OCI-LY1 (cell line): ENCODE data around the gene KLK13.

Source experiments
- H2AFZ ChIP-seq: fragments of 200-600 bp; sonication (generic), shearing (Covaris generic); 2 replicates; pipeline ENCODE4 v1.6.0; 2014; ENCODE audit warnings: antibody characterized with exemption, mild to moderate bottlenecking, low read length
- H3F3A ChIP-seq: fragments of 200-600 bp; sonication (generic), shearing (Covaris generic); 2 replicates; pipeline ENCODE4 v1.6.0; 2014; ENCODE audit warnings: mild to moderate bottlenecking, antibody characterized with exemption, low read length, moderate library complexity; ENCODE audit not compliant: insufficient read depth
- H3K27ac ChIP-seq: fragments of 200-600 bp; sonication (generic); 2 replicates; pipeline ENCODE4 v1.5.1; 2014; ENCODE audit warnings: low read length, mixed run types, mild to moderate bottlenecking, low read depth; ENCODE audit not compliant: poor library complexity, severe bottlenecking
- H3K27me3 ChIP-seq: fragments of 200-600 bp; sonication (generic); 2 replicates; pipeline ENCODE4 v1.6.0; 2014; ENCODE audit warnings: antibody characterized with exemption, mild to moderate bottlenecking, low read length, moderate library complexity; ENCODE audit not compliant: insufficient read depth
- H3K36me3 ChIP-seq: fragments of 200-600 bp; sonication (generic); 2 replicates; pipeline ENCODE4 v1.6.1; 2014; ENCODE audit warnings: mild to moderate bottlenecking, antibody characterized with exemption, low read length, moderate library complexity, mixed read lengths; ENCODE audit not compliant: insufficient read depth
- H3K4me1 ChIP-seq: fragments of 200-600 bp; sonication (generic); 2 replicates; pipeline ENCODE4 v1.5.1; 2014; ENCODE audit warnings: mild to moderate bottlenecking, low read length, moderate library complexity; ENCODE audit not compliant: insufficient read depth, severe bottlenecking
- H3K4me2 ChIP-seq: fragments of 200-600 bp; sonication (generic), shearing (Covaris generic); 2 replicates; pipeline ENCODE4 v1.6.1; 2014; ENCODE audit warnings: low read length
- H3K4me3 ChIP-seq: fragments of 200-600 bp; sonication (generic); 2 replicates; pipeline ENCODE4 v1.5.1; 2014; ENCODE audit warnings: low read length, low read depth, mild to moderate bottlenecking, mixed read lengths; ENCODE audit not compliant: poor library complexity, severe bottlenecking
- H3K79me2 ChIP-seq: fragments of 200-600 bp; shearing (Covaris generic); 2 replicates; pipeline ENCODE4 v1.6.1; 2016; ENCODE audit warnings: mixed run types, low read length, mixed read lengths; ENCODE audit not compliant: insufficient read depth
- H3K9ac ChIP-seq: fragments of 200-600 bp; sonication (generic), shearing (Covaris generic); 2 replicates; pipeline ENCODE4 v1.6.1; 2014; ENCODE audit warnings: mild to moderate bottlenecking, low read length, mixed read lengths
- H3K9me2 ChIP-seq: fragments of 200-600 bp; sonication (generic), shearing (Covaris generic); 2 replicates; pipeline ENCODE4 v1.6.1; 2014; ENCODE audit warnings: low read depth, mild to moderate bottlenecking, low read length, mixed read lengths
- H3K9me3 ChIP-seq: fragments of 200-600 bp; shearing (Covaris generic); 2 replicates; pipeline ENCODE4 v1.6.1; 2014; ENCODE audit warnings: low read length, mixed read lengths
- H4K20me1 ChIP-seq: fragments of 200-600 bp; sonication (generic), shearing (Covaris generic); 2 replicates; pipeline ENCODE4 v1.6.0; 2016; ENCODE audit warnings: mild to moderate bottlenecking, low read length; ENCODE audit not compliant: insufficient read depth
- CTCF ChIP-seq: fragments of 200-600 bp; sonication (generic), shearing (Covaris generic); IDR thresholded peaks from 2 replicates; pipeline ENCODE4 v1.5.1; 2017; ENCODE audit warnings: mild to moderate bottlenecking, antibody characterized with exemption, low read length, moderate library complexity, mixed read lengths
- EZH2 ChIP-seq: fragments of 200-600 bp; sonication (generic), shearing (Covaris generic); IDR thresholded peaks from 2 replicates; pipeline ENCODE4 v1.8.0; 2017; ENCODE audit warnings: borderline replicate concordance, mixed run types, mild to moderate bottlenecking, antibody characterized with exemption, low read length, moderate library complexity, mixed read lengths

The KLK13 gene

DNA sequence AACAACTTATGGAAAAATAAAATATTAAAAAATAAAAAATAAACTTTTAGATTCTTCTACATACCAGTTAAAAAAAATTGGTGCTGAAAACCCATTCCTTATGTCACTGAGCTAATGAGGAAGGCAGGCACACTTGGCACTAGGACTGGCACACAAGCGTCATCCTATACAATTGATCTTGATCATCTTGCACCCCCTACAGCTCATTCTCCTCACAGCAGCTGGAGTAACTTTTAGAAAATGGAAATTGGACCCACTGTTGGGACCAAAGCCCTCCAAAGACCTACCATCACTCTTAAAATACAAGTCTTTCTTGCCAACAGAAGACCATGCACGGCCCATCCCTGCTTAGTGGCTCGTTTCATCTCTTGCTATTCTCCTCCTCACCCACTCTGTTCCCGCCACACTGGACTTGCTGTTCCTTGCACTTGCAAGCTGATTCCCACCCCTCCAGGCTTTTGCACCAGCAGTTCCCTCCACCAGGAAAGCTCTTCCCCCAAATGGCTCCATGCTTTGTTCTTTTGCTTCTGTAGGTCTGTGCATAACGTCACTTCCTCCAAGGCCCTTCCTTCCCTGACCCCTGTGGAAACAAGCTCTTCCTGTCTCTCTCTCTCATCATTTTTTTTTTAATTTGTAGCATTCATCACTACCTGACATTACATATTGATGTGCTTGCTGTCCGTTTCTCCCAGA, 31.7 kb upstream of the KLK13 start:
- Histone ChIP-seq H3K36me3 (peaks cover 26% of the 10 kb centered on the region), H3K4me2 (no peak overlapping the region), H3K4me3 (no peak overlapping the region), H4K20me1 (no peaks in the 10 kb centered on the region), H3K27ac (no peak overlapping the region), H2AFZ (no peak overlapping the region), H3K27me3 (no peaks in the 10 kb centered on the region), H3K9ac (no peak overlapping the region), H3K4me1 (no peaks in the 10 kb centered on the region), H3F3A (no peaks in the 10 kb centered on the region), H3K9me2 (no peaks in the 10 kb centered on the region), H3K9me3 (no peaks in the 10 kb centered on the region), H3K79me2 (no peaks in the 10 kb centered on the region)
- TF ChIP-seq EZH2 (no peak), CTCF (no peak; the same call in 1 of the 2 replicates)

DNA sequence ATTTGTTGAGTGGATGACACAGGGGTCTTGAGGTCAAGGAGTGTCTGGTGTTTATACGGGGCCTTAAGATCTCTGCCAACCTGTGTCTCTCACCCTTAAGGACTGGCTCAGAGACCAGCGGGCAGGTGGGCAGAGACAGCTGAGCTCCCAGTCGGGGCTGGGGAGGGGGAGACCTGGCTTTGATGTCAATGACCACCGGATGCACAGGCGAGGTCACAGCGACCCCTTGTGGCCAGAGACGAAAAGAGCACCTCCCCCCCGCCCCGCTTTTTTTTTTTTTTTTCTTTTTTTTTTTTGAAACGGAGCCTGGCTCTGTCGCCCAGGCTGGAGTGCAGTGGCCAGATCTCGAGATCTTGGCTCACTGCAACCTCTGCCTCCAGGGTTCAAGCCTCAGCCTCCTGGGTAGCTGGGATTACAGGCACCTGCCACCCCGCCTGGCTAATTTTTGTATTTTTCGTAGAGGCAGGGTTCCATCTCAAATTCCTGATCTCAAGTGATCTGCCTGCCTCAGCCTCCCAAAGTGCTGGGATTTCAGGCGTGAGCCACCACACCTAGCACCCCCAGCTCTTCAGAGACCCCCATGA, 29.9 kb upstream of the KLK13 start:
- H3K9ac ChIP-seq = no peak overlapping the region
- H3K9me2 ChIP-seq = no peaks in the 10 kb centered on the region
- H4K20me1 ChIP-seq = no peaks in the 10 kb centered on the region
- no peaks in the 10 kb centered on the region for H3K4me1 ChIP-seq
- no peaks in the 10 kb centered on the region for H3K27me3 ChIP-seq
- H3K27ac ChIP-seq = no peak overlapping the region
- no peaks in the 10 kb centered on the region for H3K9me3 ChIP-seq
- no peak overlapping the region for H3K4me2 ChIP-seq
- H3K4me3 ChIP-seq = no peak overlapping the region
- H2AFZ ChIP-seq = no peak overlapping the region
- H3K79me2 ChIP-seq = no peaks in the 10 kb centered on the region
- TF ChIP-seq CTCF (peak; percentile 65), EZH2 (no peak)
- no peaks in the 10 kb centered on the region for H3F3A ChIP-seq
- peaks cover 8% of the 10 kb centered on the region for H3K36me3 ChIP-seq

DNA sequence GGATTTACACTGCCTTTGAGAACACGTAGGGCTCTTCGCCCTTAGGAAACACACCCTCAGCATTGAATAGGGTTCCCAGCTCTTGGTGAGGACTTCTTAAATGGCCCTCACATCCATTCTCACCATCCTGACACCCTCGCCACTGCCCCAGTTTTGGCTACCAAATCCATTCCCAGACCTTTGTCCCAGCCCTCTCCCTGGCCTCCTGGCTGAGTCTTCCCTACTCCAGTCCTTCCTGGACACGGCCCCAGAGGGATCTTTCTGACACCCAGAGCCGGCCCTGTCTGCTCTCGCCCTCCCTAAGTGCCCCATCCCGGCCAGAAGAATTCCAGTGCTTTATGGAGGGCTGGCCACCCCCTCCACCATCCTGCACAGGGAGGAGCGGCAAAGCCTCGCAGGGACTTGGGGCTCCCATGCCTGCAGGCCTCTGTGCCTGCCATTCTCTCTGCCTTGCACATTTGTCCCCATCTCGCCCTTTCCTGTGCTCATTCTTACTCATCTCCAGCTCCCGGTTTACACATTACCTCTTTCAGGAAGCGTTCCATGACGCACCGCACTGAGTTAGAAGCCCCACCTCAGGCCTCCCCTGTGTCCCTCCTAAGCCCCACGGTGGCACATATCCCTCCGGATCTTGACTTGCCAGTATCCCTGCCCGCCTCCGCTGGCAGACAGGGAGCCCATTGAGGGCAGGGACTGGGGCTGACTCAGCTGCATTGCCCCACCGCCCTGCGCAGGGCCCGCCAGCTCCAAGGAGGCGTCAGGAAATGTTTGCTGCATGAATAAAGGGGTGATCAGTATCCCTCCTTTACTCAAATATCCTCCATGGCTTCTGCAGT, 28.8 kb upstream of the KLK13 start:
- H3K27me3 ChIP-seq = no peaks in the 10 kb centered on the region
- no peaks in the 10 kb centered on the region for H4K20me1 ChIP-seq
- H3K9me2 ChIP-seq = no peaks in the 10 kb centered on the region
- no peak overlapping the region for H3K4me2 ChIP-seq
- no peaks in the 10 kb centered on the region for H3K9me3 ChIP-seq
- no peaks in the 10 kb centered on the region for H3K79me2 ChIP-seq
- no peak overlapping the region for H3K27ac ChIP-seq
- peaks cover 8% of the 10 kb centered on the region for H3K36me3 ChIP-seq
- H3K9ac ChIP-seq = no peak overlapping the region
- H3K4me3 ChIP-seq = no peak overlapping the region
- no peaks in the 10 kb centered on the region for H3F3A ChIP-seq
- no peaks in the 10 kb centered on the region for H3K4me1 ChIP-seq
- TF ChIP-seq EZH2 = no peak
- no peak for TF ChIP-seq CTCF
- H2AFZ ChIP-seq = no peak overlapping the region
